ENCODE data around the gene GRM4. TPM values are rescaled to one million over a fixed set of nuclear protein-coding genes. Genes with fewer than 3 reads are reported as not detected.

Gene GRM4
- total and polyA plus RNA-seq, 9 of the 15 experiments (the other 6 are each of a cell fraction or from before 2014, with no cell fraction given) = 0.18 TPM; not detected in 8

- TF ChIP-seq, protein P1, sequence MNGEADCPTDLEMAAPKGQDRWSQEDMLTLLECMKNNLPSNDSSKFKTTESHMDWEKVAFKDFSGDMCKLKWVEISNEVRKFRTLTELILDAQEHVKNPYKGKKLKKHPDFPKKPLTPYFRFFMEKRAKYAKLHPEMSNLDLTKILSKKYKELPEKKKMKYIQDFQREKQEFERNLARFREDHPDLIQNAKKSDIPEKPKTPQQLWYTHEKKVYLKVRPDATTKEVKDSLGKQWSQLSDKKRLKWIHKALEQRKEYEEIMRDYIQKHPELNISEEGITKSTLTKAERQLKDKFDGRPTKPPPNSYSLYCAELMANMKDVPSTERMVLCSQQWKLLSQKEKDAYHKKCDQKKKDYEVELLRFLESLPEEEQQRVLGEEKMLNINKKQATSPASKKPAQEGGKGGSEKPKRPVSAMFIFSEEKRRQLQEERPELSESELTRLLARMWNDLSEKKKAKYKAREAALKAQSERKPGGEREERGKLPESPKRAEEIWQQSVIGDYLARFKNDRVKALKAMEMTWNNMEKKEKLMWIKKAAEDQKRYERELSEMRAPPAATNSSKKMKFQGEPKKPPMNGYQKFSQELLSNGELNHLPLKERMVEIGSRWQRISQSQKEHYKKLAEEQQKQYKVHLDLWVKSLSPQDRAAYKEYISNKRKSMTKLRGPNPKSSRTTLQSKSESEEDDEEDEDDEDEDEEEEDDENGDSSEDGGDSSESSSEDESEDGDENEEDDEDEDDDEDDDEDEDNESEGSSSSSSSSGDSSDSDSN (IDR thresholded peaks at IDR 0.05; ENCODE audit: borderline replicate concordance in 1 of 2, low read depth in 2 of 2, low read length in 2 of 2) = no peak
- TF ChIP-seq HDAC2 (IDR thresholded peaks at IDR 0.05) = no peak
- no peak for TF ChIP-seq ZBTB11 (CRISPR knock-in tag; IDR thresholded peaks at IDR 0.05)
- TF ChIP-seq, protein P2, sequence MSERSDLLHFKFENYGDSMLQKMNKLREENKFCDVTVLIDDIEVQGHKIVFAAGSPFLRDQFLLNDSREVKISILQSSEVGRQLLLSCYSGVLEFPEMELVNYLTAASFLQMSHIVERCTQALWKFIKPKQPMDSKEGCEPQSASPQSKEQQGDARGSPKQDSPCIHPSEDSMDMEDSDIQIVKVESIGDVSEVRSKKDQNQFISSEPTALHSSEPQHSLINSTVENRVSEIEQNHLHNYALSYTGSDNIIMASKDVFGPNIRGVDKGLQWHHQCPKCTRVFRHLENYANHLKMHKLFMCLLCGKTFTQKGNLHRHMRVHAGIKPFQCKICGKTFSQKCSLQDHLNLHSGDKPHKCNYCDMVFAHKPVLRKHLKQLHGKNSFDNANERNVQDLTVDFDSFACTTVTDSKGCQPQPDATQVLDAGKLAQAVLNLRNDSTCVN (CRISPR knock-in tag; IDR thresholded peaks at IDR 0.05) = no peak
- TF ChIP-seq CHD2 (IDR thresholded peaks at IDR 0.05; ENCODE audit: low read depth, low read length) = no peak
- TF ChIP-seq SMAD4 (CRISPR knock-in tag; conservative IDR thresholded peaks at IDR 0.05) = no peak
- no peak for TF ChIP-seq GTF2B (IDR thresholded peaks at IDR 0.05; ENCODE audit: extremely low read depth, insufficient read length)
- TF ChIP-seq RBM14 (IDR thresholded peaks at IDR 0.05; ENCODE audit: borderline replicate concordance, insufficient read depth, low read depth, low read length) = no peak
- TF ChIP-seq COPS2 (conservative IDR thresholded peaks at IDR 0.05) = no peak
- TF ChIP-seq CSDE1 (IDR thresholded peaks at IDR 0.05) = no peak
- TF ChIP-seq, protein P3, sequence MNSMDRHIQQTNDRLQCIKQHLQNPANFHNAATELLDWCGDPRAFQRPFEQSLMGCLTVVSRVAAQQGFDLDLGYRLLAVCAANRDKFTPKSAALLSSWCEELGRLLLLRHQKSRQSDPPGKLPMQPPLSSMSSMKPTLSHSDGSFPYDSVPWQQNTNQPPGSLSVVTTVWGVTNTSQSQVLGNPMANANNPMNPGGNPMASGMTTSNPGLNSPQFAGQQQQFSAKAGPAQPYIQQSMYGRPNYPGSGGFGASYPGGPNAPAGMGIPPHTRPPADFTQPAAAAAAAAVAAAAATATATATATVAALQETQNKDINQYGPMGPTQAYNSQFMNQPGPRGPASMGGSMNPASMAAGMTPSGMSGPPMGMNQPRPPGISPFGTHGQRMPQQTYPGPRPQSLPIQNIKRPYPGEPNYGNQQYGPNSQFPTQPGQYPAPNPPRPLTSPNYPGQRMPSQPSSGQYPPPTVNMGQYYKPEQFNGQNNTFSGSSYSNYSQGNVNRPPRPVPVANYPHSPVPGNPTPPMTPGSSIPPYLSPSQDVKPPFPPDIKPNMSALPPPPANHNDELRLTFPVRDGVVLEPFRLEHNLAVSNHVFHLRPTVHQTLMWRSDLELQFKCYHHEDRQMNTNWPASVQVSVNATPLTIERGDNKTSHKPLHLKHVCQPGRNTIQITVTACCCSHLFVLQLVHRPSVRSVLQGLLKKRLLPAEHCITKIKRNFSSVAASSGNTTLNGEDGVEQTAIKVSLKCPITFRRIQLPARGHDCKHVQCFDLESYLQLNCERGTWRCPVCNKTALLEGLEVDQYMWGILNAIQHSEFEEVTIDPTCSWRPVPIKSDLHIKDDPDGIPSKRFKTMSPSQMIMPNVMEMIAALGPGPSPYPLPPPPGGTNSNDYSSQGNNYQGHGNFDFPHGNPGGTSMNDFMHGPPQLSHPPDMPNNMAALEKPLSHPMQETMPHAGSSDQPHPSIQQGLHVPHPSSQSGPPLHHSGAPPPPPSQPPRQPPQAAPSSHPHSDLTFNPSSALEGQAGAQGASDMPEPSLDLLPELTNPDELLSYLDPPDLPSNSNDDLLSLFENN (IDR thresholded peaks at IDR 0.05; ENCODE audit: low read depth in 2 of 2, low read length in 2 of 2) = no peak
- TF ChIP-seq ZNF146 (CRISPR knock-in tag; IDR thresholded peaks at IDR 0.05; ENCODE audit: unreplicated experiment) = no peak
- TF ChIP-seq TEAD2 (tag; IDR thresholded peaks at IDR 0.05) = no peak
- TF ChIP-seq ZNF354B (CRISPR knock-in tag; IDR thresholded peaks at IDR 0.05) = no peak
- TF ChIP-seq PHF21A (IDR thresholded peaks at IDR 0.05; ENCODE audit: borderline replicate concordance, low read depth) = no peak
- no peak for TF ChIP-seq NFXL1 (CRISPR knock-in tag; IDR thresholded peaks at IDR 0.05)
These were observed 90.5 kb downstream of the GRM4 start (continued) for GRCh38 chr6:34055223-34055933.
